Omental fat pad (tissue), 4 donors: Measurements from ENCODE around the gene CFAP107. TPM values are rescaled to one million over a fixed set of nuclear protein-coding genes. Genes with fewer than 3 reads are reported as not detected.

ENCODE experiments used
- ATAC-seq: fragments of 150-250 bp; one replicate; pipeline ENCODE4 v1.9.1; 2016; ENCODE audit warnings: mild to moderate bottlenecking, moderate library complexity; ENCODE audit not compliant: low FRiP score
- DNase-seq: peaks from one replicate; pipeline ENCODE4 v3.0.0-alpha.2; 2019; ENCODE audit warnings: low spot score
- CTCF ChIP-seq, 3 donors: fragments of 450-650 bp; IDR thresholded peaks; one replicate each; pipeline ENCODE4 v1.5.1; 2016 to 2017; ENCODE audit warnings: antibody characterized with exemption in 3 of 3, mild to moderate bottlenecking in 3 of 3, moderate library complexity in 2 of 3
- total RNA-seq, 4 donors: library from RNA; depleted of rRNA; stranded (reverse); fragments of >200 nt; gene quantifications; one replicate each; pipeline ENCODE4 v1.1.0, GENCODE V29; 2016

CFAP107 gene
- total RNA-seq, 4 donors from 2014 or later: not detected

GRCh38 chr1:12757836-12758235 is 11.8 kb downstream of the CFAP107 start:
- ATAC-seq: no peak
- no peak for TF ChIP-seq CTCF (IDR thresholded peaks at IDR 0.05)
- DNase-seq: no peak

GRCh38 chr1:12760256-12760795 is 14.3 kb downstream of the CFAP107 start:
- ATAC-seq (no peak), DNase-seq (no peak)
- TF ChIP-seq CTCF (IDR thresholded peaks at IDR 0.05): no peak

GRCh38 chr1:12761781-12762180 is 15.8 kb downstream of the CFAP107 start:
- no peak for DNase-seq
- no peak for TF ChIP-seq CTCF (IDR thresholded peaks at IDR 0.05)
- ATAC-seq: no peak

GRCh38 chr1:12762766-12763165 is 16.8 kb downstream of the CFAP107 start:
- no peak for TF ChIP-seq CTCF (IDR thresholded peaks at IDR 0.05)
- DNase-seq: no peak
- no peak for ATAC-seq

- DNase-seq (no peak), ATAC-seq (no peak)
- TF ChIP-seq CTCF (IDR thresholded peaks at IDR 0.05): no peak
Observed at GRCh38 chr1:12763479-12763878, 17.5 kb downstream of the CFAP107 start.

- DNase-seq (no peak), ATAC-seq (no peak)
- TF ChIP-seq CTCF (IDR thresholded peaks at IDR 0.05): no peak
Observed at GRCh38 chr1:12764016-12764415, 18.0 kb downstream of the CFAP107 start.

GRCh38 chr1:12769031-12769430 is 23.0 kb downstream of the CFAP107 start:
- no peak for ATAC-seq
- no peak for DNase-seq

More at GRCh38 chr1:12769031-12769430, 23.0 kb downstream of the CFAP107 start:
- no peak for TF ChIP-seq CTCF (IDR thresholded peaks at IDR 0.05)
